ENCODE results near the gene BRSK2. TPM values are rescaled to one million over a fixed set of nuclear protein-coding genes. Genes with fewer than 3 reads are reported as not detected.

The BRSK2 gene
- total RNA-seq, 2 experiments from 2014 or later: 0.22 to 0.55 TPM

GRCh38 chr11:1455032-1455762, 65.5 kb downstream of the BRSK2 start:
- Histone ChIP-seq H3K36me3 (ENCODE audit: insufficient read depth, low read length) (no peaks in the 10 kb centered on the region), H3K27ac (ENCODE audit: low read depth in 1 of 2, low read length in 2 of 2) (no peak overlapping the region), H3K4me3 (ENCODE audit: low read length) (no peak overlapping the region), H3K4me1 (ENCODE audit: insufficient read depth, low read length) (peaks cover 13% of the 10 kb centered on the region), H3K27me3 (ENCODE audit: control insufficient read depth in 1 of 2, insufficient read depth in 2 of 2, low read length in 2 of 2) (no peaks in the 10 kb centered on the region), H3K9me3 (ENCODE audit: control insufficient read depth in 1 of 2, insufficient read depth in 1 of 2, low read length in 2 of 2) (no peaks in the 10 kb centered on the region)
- intact Hi-C loops (cut with DNase I, micrococcal nuclease): no loop called here
- Mint-ChIP-seq H3K36me3 (ENCODE audit: low read depth) (no peaks in the 10 kb centered on the region), H3K27ac (no peak overlapping the region), H3K9me3 (no peaks in the 10 kb centered on the region), H3K27me3 (no peaks in the 10 kb centered on the region), H3K4me3 (no peak overlapping the region), H3K4me1 (ENCODE audit: low read depth) (no peaks in the 10 kb centered on the region)
- ATAC-seq (ENCODE audit: poor library complexity): no peak
- no peak for DNase-seq
- ChIA-PET POLR2A (no interaction called here), CTCF (no interaction called here)
- TF ChIP-seq CTCF (IDR thresholded peaks at IDR 0.05): no peak

GRCh38 chr11:1455763-1456060, 66.0 kb downstream of the BRSK2 start:
- no peak overlapping the region for H3K27ac ChIP-seq (ENCODE audit: low read depth in 1 of 2, low read length in 2 of 2)
- H3K4me1 ChIP-seq (ENCODE audit: insufficient read depth, low read length): peaks cover 13% of the 10 kb centered on the region
- Mint-ChIP-seq H3K27ac (no peak overlapping the region), H3K4me1 (ENCODE audit: low read depth) (no peaks in the 10 kb centered on the region), H3K27me3 (no peaks in the 10 kb centered on the region), H3K9me3 (no peaks in the 10 kb centered on the region), H3K4me3 (no peak overlapping the region), H3K36me3 (ENCODE audit: low read depth) (no peaks in the 10 kb centered on the region)
- no peaks in the 10 kb centered on the region for H3K36me3 ChIP-seq (ENCODE audit: insufficient read depth, low read length)
- no peaks in the 10 kb centered on the region for H3K27me3 ChIP-seq (ENCODE audit: control insufficient read depth in 1 of 2, insufficient read depth in 2 of 2, low read length in 2 of 2)
- no peak for TF ChIP-seq CTCF (IDR thresholded peaks at IDR 0.05)
- DNase-seq: no peak
- no peak overlapping the region for H3K4me3 ChIP-seq (ENCODE audit: low read length)
- CTCF ChIA-PET: no interaction called here
- intact Hi-C loops (cut with DNase I, micrococcal nuclease): no loop called here
- no peaks in the 10 kb centered on the region for H3K9me3 ChIP-seq (ENCODE audit: control insufficient read depth in 1 of 2, insufficient read depth in 1 of 2, low read length in 2 of 2)
- ATAC-seq (ENCODE audit: poor library complexity): no peak
- POLR2A ChIA-PET: no interaction called here

- Mint-ChIP-seq H3K4me3 (no peak overlapping the region), H3K27ac (no peak overlapping the region), H3K9me3 (no peaks in the 10 kb centered on the region), H3K36me3 (ENCODE audit: low read depth) (no peaks in the 10 kb centered on the region), H3K27me3 (no peaks in the 10 kb centered on the region), H3K4me1 (ENCODE audit: low read depth) (no peaks in the 10 kb centered on the region)
- TF ChIP-seq CTCF (IDR thresholded peaks at IDR 0.05): no peak
- no peak for ATAC-seq (ENCODE audit: poor library complexity)
- no peaks in the 10 kb centered on the region for H3K27me3 ChIP-seq (ENCODE audit: control insufficient read depth in 1 of 2, insufficient read depth in 2 of 2, low read length in 2 of 2)
- DNase-seq: no peak
- CTCF ChIA-PET: no interaction called here
- H3K4me3 ChIP-seq (ENCODE audit: low read length): no peak overlapping the region
- H3K27ac ChIP-seq (ENCODE audit: low read depth in 1 of 2, low read length in 2 of 2): no peak overlapping the region
- POLR2A ChIA-PET: no interaction called here
- intact Hi-C loops (cut with DNase I, micrococcal nuclease): no loop called here
- no peaks in the 10 kb centered on the region for H3K9me3 ChIP-seq (ENCODE audit: control insufficient read depth in 1 of 2, insufficient read depth in 1 of 2, low read length in 2 of 2)
- peaks cover 13% of the 10 kb centered on the region for H3K4me1 ChIP-seq (ENCODE audit: insufficient read depth, low read length)
- no peaks in the 10 kb centered on the region for H3K36me3 ChIP-seq (ENCODE audit: insufficient read depth, low read length)
Measured at GRCh38 chr11:1456176-1456575, 66.4 kb downstream of the BRSK2 start.
